Left ventricle myocardium superior (tissue), 1 donor: ENCODE measurements around the gene PTCH2. TPM values are rescaled to one million over a fixed set of nuclear protein-coding genes. Genes with fewer than 3 reads are reported as not detected.
"Not testable (repeated sequence)": the region's sequence is repeated elsewhere in the genome, so short reads cannot be mapped to it uniquely, and the experiment has no call there.

ENCODE experiments used
- ATAC-seq: fragments of 200-7000 bp; cut with Tn5 transposase; one replicate; pipeline ENCODE4 v1.9.1; 2020; ENCODE audit warnings: mild to moderate bottlenecking, moderate library complexity
- DNase-seq: peaks from one replicate; pipeline ENCODE4 v3.0.0-alpha.2; 2020
- intact Hi-C: fragments of 100-400 bp; cut with micrococcal nuclease; formaldehyde crosslinking; loops from one replicate; pipeline ENCODE4 v1.11.0; 2022
- total RNA-seq: library from RNA; stranded (reverse); fragmentation: NEBNext Ultra II Directional; extraction: Animal tissue kit (Norgen Biotek cat#: 25700); gene quantifications from one replicate; pipeline ENCODE4 v1.2.1, GENCODE V29; 2021
- donor health status: DM: no; HTN: yes; CAD: no; lungs with severe emphysema.

The PTCH2 gene
- total RNA-seq, 1 donor from 2014 or later = 0.40 TPM

GRCh38 chr1:44806025-44806703, 36.9 kb downstream of the PTCH2 start:
- intact Hi-C loops = no loop called here
- DNase-seq = peak; percentile 49
- no peak for ATAC-seq

GRCh38 chr1:44805311-44806024, 37.6 kb downstream of the PTCH2 start:
- no peak for DNase-seq
- intact Hi-C loops = no loop called here

GRCh38 chr1:44803312-44804095, 39.5 kb downstream of the PTCH2 start:
- intact Hi-C loops = no loop called here
- no peak for DNase-seq

More at GRCh38 chr1:44805311-44806024, 37.6 kb downstream of the PTCH2 start:
- ATAC-seq = no peak

GRCh38 chr1:44803062-44803311, 40.1 kb downstream of the PTCH2 start:
- no peak for DNase-seq
- intact Hi-C loops = no loop called here

More at GRCh38 chr1:44803312-44804095, 39.5 kb downstream of the PTCH2 start:
- ATAC-seq = no peak

DNA sequence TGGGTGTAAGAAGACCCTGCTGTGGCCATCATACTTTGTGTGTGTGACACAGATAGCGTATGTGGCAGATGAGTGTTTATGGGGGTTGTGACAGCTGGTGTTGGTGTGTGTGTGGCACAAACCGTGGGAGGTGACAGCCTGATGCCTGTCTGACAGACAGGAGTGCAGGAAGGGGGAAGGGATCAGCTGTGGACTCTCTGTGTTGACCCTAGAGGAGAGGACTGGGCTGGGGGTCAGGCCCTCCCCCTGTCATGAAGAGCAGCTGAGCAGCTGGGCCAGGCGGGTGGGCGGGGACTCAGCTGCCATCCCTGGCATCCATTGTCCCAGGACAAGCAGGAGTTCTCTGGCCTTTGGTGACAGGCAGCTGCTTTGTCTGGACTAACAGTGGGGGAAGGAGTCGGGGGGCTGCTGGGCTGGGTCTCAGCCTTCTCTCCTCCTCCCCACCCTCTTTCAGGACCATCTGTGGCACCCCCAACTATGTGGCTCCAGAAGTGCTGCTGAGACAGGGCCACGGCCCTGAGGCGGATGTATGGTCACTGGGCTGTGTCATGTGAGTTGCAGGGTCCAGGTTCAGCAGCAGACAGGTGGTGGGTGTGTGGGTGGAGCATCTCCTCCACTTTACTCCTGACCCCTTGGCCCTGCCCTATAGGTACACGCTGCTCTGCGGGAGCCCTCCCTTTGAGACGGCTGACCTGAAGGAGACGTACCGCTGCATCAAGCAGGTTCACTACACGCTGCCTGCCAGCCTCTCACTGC, 40.6 kb downstream of the PTCH2 start:
- DNase-seq = no peak
- no peak for ATAC-seq
- intact Hi-C loops = no loop called here

More at GRCh38 chr1:44803062-44803311, 40.1 kb downstream of the PTCH2 start:
- no peak for ATAC-seq

GRCh38 chr1:44801491-44802305, 41.4 kb downstream of the PTCH2 start:
- DNase-seq (no peak), ATAC-seq (no peak)

DNA sequence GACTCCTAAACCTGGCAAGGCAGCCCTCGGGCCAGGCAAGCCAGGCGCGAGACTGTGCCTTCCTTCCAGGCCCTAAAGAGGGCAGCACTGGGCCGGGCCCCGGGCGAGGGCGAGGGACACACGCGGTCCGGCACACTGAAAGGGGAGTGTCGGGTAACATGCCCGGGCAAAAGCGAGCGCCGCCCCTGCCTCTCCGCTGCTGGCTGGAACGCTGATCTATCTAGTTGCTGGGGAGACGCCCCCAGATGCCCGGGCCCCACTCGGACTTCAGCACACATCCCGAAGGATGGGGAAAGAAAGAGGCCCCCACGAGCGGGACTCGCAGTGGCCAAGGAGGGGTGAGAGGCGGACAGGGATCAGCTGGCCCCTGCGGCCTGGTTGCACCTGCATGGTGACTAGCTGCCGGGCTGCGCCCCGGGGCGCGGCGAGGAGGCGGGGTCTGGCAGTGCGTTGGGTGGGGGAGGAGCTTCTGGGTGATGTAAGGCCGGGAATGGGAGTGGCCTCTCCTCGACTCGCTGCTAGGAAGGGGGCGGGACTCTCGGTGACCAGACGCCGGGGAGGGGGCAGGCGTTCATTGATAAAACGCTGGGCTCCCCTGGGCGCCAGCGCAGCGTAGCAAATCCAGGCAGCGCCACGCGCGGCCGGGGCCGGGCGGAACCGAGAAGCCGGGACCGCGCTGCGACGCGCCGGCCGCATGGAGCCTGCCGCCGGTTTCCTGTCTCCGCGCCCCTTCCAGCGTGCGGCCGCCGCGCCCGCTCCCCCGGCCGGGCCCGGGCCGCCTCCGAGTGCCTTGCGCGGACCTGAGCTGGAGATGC, 43.1 kb downstream of the PTCH2 start, which contains the start of gene PLK3:
Gene PLK3, plus strand, starts transcription at position 608 of the 815 bp plus-strand sequence. Its CDS starts 87 bp downstream, at position 695.
- intact Hi-C loops = no loop called here
- ATAC-seq (peak; percentile 96), DNase-seq (peak; percentile 97)

More at GRCh38 chr1:44801491-44802305, 41.4 kb downstream of the PTCH2 start:
- intact Hi-C loops = no loop called here

DNA sequence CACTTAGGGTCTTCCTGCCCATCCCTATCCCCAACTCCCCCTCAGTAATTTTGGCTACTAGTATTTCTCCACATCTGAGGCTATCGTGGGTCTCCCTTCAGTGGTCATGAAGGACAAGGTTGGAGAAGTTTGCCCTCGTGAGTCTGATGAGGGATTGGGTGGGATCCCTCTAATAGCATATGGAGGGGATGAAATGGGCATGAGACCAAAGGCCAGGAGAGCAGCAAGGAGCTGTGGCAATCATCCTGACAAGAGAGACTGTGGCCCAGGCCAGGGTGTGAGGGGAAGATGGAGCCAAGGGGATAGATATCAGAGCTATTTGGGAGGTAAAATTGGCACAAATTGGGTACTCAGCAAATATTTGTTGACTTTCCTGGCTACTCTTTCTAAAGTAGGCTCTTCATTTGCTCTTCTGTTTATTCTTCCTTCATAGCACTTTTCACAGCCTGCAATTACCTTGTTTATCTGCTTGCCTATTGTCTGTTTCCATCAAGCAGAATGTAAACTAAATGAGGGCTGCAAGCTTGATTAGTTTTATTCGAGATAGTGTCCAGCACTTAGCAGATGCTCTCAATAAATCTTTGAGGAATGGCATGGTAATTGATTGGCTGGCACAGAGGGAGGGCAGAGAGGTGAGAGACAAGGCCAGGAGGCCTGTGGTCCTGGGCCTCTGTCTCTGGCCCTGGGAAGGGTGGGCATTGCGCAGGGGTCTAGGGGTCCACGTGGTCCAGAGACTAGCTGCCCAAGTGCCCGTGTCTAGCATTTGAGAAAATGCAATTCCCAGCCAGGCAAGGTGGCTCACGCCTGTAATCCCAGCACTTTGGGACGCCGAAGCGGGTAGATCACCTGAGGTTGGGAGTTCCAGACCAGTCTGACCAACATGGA, 44.3 kb downstream of the PTCH2 start:
- intact Hi-C loops = no loop called here
- ATAC-seq (no peak), DNase-seq (no peak)

- ATAC-seq, DNase-seq, intact Hi-C loops: not testable (repeated sequence)
Observed at GRCh38 chr1:44797886-44798285, 45.2 kb downstream of the PTCH2 start.

- DNase-seq (no peak), ATAC-seq (no peak)
- intact Hi-C loops = no loop called here
Observed at GRCh38 chr1:44792736-44793502, 50.1 kb downstream of the PTCH2 start.

DNA sequence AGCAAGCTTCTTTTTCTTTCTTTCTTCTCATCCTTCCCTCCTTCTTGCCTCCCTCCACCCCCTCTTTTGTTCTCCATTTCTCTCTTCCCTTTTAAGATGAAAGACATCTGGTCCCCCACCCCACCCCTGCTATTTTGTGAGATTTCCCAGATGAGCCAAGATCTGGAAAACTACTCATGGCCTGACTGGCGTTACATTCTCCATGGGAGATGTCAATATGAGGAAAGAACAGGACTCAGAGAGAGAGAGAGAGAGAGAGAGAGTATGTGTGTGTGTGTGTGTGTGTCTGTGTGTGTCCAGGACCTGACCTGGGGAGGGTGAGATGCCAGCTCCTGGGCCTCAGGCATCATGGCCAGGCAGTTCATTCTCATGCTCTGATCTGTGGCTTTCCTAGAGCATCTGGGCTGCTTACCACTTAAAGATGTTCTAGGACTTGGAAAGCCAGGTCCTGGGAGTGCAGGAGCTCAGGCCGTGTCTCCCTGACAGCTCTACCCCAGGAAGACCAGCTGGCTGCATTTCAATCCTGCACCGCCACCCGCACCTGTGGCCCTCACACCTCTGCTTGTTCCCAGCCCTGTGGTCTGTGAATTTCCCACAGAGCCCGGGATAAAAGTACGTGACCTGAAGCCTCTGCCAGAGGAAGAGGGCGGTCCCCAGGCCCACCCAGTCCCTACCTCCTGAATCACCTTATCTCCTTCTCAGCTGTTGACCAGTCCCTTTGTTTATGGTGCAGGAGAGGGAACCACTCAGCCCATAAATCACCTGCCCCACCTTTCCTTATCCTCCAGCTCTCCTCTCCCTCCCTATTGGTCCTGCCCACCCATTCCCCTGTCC, 51.9 kb downstream of the PTCH2 start:
- ATAC-seq (no peak), DNase-seq (no peak)
- intact Hi-C loops = no loop called here

GRCh38 chr1:44788120-44788860, 54.8 kb downstream of the PTCH2 start, which contains the start of gene BEST4:
Gene BEST4 (minus strand): TSS chr1:44788170. CDS start chr1:44787705, 465 bp downstream.
- DNase-seq (no peak), ATAC-seq (no peak)
- intact Hi-C loops = no loop called here

DNA sequence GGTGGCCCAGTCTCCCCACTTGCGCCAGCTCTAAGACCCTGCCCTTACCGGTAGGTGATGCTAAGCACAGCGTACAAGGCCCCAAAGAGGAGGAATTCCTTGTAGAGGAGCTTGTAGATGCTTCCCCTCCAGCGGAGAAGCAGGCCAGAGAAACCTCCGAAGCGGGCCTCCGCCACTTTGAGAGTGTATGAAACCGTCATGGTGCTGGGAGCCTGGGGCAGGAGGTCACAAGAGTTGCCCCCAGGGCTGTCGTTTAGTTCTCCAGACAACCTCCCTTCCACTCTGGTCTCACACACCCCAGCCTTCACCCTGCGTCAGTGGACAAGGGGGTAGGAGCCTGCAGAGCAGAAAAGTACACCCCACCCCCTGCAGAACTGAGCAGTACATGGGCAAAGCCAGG, 55.5 kb downstream of the PTCH2 start:
- ATAC-seq = no peak
- intact Hi-C loops = no loop called here
- no peak for DNase-seq

GRCh38 chr1:44786841-44787426, 56.1 kb downstream of the PTCH2 start:
- intact Hi-C loops = no loop called here
- DNase-seq (no peak), ATAC-seq (no peak)
